ENCODE data around the gene DYNLT4. TPM values are rescaled to one million over a fixed set of nuclear protein-coding genes. Genes with fewer than 3 reads are reported as not detected.
A peak's percentile ranks its signal among the peaks of the same experiment; 100 is the strongest.
"Not testable (repeated sequence)": the region's sequence is repeated elsewhere in the genome, so short reads cannot be mapped to it uniquely, and the experiment has no call there.

Gene DYNLT4
- total RNA-seq, 3 donors from 2014 or later = not detected

GRCh38 chr1:44798481-44799365 is 8.4 kb downstream of the DYNLT4 start:
- Mint-ChIP-seq H3K36me3 (ENCODE audit: insufficient read depth) (peaks cover 22% of the 10 kb centered on the region), H3K4me3 (peak overlapping the region; percentile 96), H3K4me1 (ENCODE audit: low read depth) (peaks cover 26% of the 10 kb centered on the region), H3K9me3 (no peaks in the 10 kb centered on the region), H3K27me3 (ENCODE audit: low read depth) (no peaks in the 10 kb centered on the region)
- DNase-seq = no peak
- ATAC-seq = no peak

- H3K27me3 Mint-ChIP-seq (ENCODE audit: low read depth); DNase-seq; H3K4me3 Mint-ChIP-seq; H3K9me3 Mint-ChIP-seq; ATAC-seq: not testable (repeated sequence)
- Mint-ChIP-seq H3K36me3 (ENCODE audit: insufficient read depth) (peaks cover 14% of the 10 kb centered on the region), H3K4me1 (ENCODE audit: low read depth) (peaks cover 21% of the 10 kb centered on the region)
Observed at GRCh38 chr1:44797886-44798285, 9.3 kb downstream of the DYNLT4 start.

- Mint-ChIP-seq H3K27me3 (ENCODE audit: low read depth) (no peaks in the 10 kb centered on the region), H3K4me3 (no peak overlapping the region), H3K9me3 (no peaks in the 10 kb centered on the region), H3K36me3 (ENCODE audit: insufficient read depth) (no peaks in the 10 kb centered on the region), H3K4me1 (ENCODE audit: low read depth) (peaks cover 2% of the 10 kb centered on the region)
- ATAC-seq (no peak), DNase-seq (no peak)
Observed at GRCh38 chr1:44792736-44793502, 14.2 kb downstream of the DYNLT4 start.

GRCh38 chr1:44790968-44791801 is 16.0 kb downstream of the DYNLT4 start:
- Mint-ChIP-seq H3K4me1 (ENCODE audit: low read depth) (peaks cover 7% of the 10 kb centered on the region), H3K9me3 (no peaks in the 10 kb centered on the region), H3K4me3 (no peak overlapping the region), H3K36me3 (ENCODE audit: insufficient read depth) (no peaks in the 10 kb centered on the region), H3K27me3 (ENCODE audit: low read depth) (no peaks in the 10 kb centered on the region)
- no peak for ATAC-seq
- DNase-seq = no peak

GRCh38 chr1:44788120-44788860 is 18.9 kb downstream of the DYNLT4 start, which contains the start of gene BEST4:
Gene BEST4 (minus strand): TSS chr1:44788170. CDS start chr1:44787705, 465 bp downstream.
- peaks cover 28% of the 10 kb centered on the region for H3K4me1 Mint-ChIP-seq (ENCODE audit: low read depth)
- H3K27me3 Mint-ChIP-seq (ENCODE audit: low read depth) = no peaks in the 10 kb centered on the region
- ATAC-seq = no peak
- DNase-seq = no peak
- H3K4me3 Mint-ChIP-seq = no peak within 1 kb of the TSS
- peaks cover under 1% of the 10 kb centered on the region for H3K36me3 Mint-ChIP-seq (ENCODE audit: insufficient read depth)
- no peaks in the 10 kb centered on the region for H3K9me3 Mint-ChIP-seq

GRCh38 chr1:44787506-44787905 is 19.6 kb downstream of the DYNLT4 start:
- H3K4me3 Mint-ChIP-seq = no peak overlapping the region
- peaks cover 30% of the 10 kb centered on the region for H3K4me1 Mint-ChIP-seq (ENCODE audit: low read depth)
- H3K27me3 Mint-ChIP-seq (ENCODE audit: low read depth) = no peaks in the 10 kb centered on the region
- peaks cover 4% of the 10 kb centered on the region for H3K36me3 Mint-ChIP-seq (ENCODE audit: insufficient read depth)
- ATAC-seq (no peak), DNase-seq (no peak)
- H3K9me3 Mint-ChIP-seq = no peaks in the 10 kb centered on the region

- no peak for ATAC-seq
Observed at GRCh38 chr1:44786841-44787426, 20.2 kb downstream of the DYNLT4 start.

GRCh38 chr1:44786138-44786840 is 20.9 kb downstream of the DYNLT4 start:
- Mint-ChIP-seq H3K4me3 (peak overlapping the region; percentile 78), H3K36me3 (ENCODE audit: insufficient read depth) (peaks cover 7% of the 10 kb centered on the region), H3K9me3 (no peaks in the 10 kb centered on the region), H3K27me3 (ENCODE audit: low read depth) (no peaks in the 10 kb centered on the region), H3K4me1 (ENCODE audit: low read depth) (peaks cover 30% of the 10 kb centered on the region)
- ATAC-seq (peak; percentile 59 to 63), DNase-seq (peak; percentile 80)

More at GRCh38 chr1:44786841-44787426, 20.2 kb downstream of the DYNLT4 start:
- peak overlapping the region; percentile 78 for H3K4me3 Mint-ChIP-seq
- H3K4me1 Mint-ChIP-seq (ENCODE audit: low read depth) = peaks cover 30% of the 10 kb centered on the region
- DNase-seq = no peak
- no peaks in the 10 kb centered on the region for H3K27me3 Mint-ChIP-seq (ENCODE audit: low read depth)
- H3K9me3 Mint-ChIP-seq = no peaks in the 10 kb centered on the region
- H3K36me3 Mint-ChIP-seq (ENCODE audit: insufficient read depth) = peaks cover 4% of the 10 kb centered on the region

GRCh38 chr1:44785501-44786137 is 21.5 kb downstream of the DYNLT4 start:
- H3K4me1 Mint-ChIP-seq (ENCODE audit: low read depth) = peaks cover 32% of the 10 kb centered on the region
- H3K9me3 Mint-ChIP-seq = no peaks in the 10 kb centered on the region
- peak overlapping the region; percentile 78 for H3K4me3 Mint-ChIP-seq
- no peaks in the 10 kb centered on the region for H3K27me3 Mint-ChIP-seq (ENCODE audit: low read depth)
- ATAC-seq (peak in 1 of 2 donors; percentile 4), DNase-seq (no peak)
- peaks cover 10% of the 10 kb centered on the region for H3K36me3 Mint-ChIP-seq (ENCODE audit: insufficient read depth)

GRCh38 chr1:44785029-44785380 is 22.1 kb downstream of the DYNLT4 start:
- Mint-ChIP-seq H3K27me3 (ENCODE audit: low read depth) (no peaks in the 10 kb centered on the region), H3K4me3 (peak overlapping the region; percentile 62)
- no peak for ATAC-seq

GRCh38 chr1:44784094-44785028 is 22.8 kb downstream of the DYNLT4 start:
- ATAC-seq (peak; percentile 16 to 32), DNase-seq (no peak)
- Mint-ChIP-seq H3K4me1 (ENCODE audit: low read depth) (peaks cover 36% of the 10 kb centered on the region), H3K4me3 (peak overlapping the region; percentile 63), H3K9me3 (no peaks in the 10 kb centered on the region), H3K27me3 (ENCODE audit: low read depth) (no peaks in the 10 kb centered on the region), H3K36me3 (ENCODE audit: insufficient read depth) (peaks cover 19% of the 10 kb centered on the region)

More at GRCh38 chr1:44785029-44785380, 22.1 kb downstream of the DYNLT4 start:
- Mint-ChIP-seq H3K36me3 (ENCODE audit: insufficient read depth) (peaks cover 15% of the 10 kb centered on the region), H3K4me1 (ENCODE audit: low read depth) (peaks cover 36% of the 10 kb centered on the region), H3K9me3 (no peaks in the 10 kb centered on the region)
- no peak for DNase-seq

Data from activated T-cell treated with anti-CD3 and anti-CD28 coated beads, Interleukin-2, amount 50 U/mL, for 4 hours (primary cell).